ENCODE results near the gene SMIM8. TPM values are rescaled to one million over a fixed set of nuclear protein-coding genes. Genes with fewer than 3 reads are reported as not detected.

SMIM8 gene
- total and polyA plus RNA-seq, 2 experiments from 2014 or later: 11.4 to 23.5 TPM

DNA sequence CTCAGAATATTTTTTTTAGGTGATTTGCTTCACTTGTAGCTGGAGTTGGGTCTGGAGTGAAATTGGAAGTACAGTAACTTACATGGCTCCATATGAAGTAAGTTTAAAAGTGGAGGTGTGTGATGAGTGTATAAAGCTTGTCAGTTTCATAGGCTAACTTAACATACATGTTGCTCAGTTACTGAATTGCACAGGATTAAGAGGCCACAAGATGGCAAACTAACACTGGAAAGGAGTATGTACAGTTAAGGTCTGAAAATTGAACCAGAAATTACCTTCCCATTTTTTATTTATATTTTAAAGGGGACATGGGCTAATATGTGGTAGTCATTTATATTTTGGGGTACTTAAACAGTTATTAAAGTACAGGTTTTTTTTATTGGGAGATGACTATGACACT lies 45.3 kb upstream of the SMIM8 start:
- Mint-ChIP-seq H3K27me3 (ENCODE audit: insufficient read depth, low read depth, poor library complexity) (no peaks in the 10 kb centered on the region), H3K9me3 (no peaks in the 10 kb centered on the region), H3K27ac (no peak overlapping the region), H3K4me3 (no peak overlapping the region), H3K4me1 (no peaks in the 10 kb centered on the region), H3K36me3 (ENCODE audit: low read depth) (no peaks in the 10 kb centered on the region)
- no peak overlapping the region for H2AFZ ChIP-seq
- no peak overlapping the region for H3K27ac ChIP-seq (ENCODE audit: low read depth)
- TF ChIP-seq, protein P1, sequence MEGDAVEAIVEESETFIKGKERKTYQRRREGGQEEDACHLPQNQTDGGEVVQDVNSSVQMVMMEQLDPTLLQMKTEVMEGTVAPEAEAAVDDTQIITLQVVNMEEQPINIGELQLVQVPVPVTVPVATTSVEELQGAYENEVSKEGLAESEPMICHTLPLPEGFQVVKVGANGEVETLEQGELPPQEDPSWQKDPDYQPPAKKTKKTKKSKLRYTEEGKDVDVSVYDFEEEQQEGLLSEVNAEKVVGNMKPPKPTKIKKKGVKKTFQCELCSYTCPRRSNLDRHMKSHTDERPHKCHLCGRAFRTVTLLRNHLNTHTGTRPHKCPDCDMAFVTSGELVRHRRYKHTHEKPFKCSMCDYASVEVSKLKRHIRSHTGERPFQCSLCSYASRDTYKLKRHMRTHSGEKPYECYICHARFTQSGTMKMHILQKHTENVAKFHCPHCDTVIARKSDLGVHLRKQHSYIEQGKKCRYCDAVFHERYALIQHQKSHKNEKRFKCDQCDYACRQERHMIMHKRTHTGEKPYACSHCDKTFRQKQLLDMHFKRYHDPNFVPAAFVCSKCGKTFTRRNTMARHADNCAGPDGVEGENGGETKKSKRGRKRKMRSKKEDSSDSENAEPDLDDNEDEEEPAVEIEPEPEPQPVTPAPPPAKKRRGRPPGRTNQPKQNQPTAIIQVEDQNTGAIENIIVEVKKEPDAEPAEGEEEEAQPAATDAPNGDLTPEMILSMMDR (conservative IDR thresholded peaks at IDR 0.05; ENCODE audit: low read depth in 2 of 2): peak; percentile 36 to 43; a peak in 3 of 4 replicates
- TF ChIP-seq POLR2AphosphoS5 (IDR thresholded peaks at IDR 0.05; ENCODE audit: low read depth): no peak
- 0 out of 2 replicates have a peak, but pooled peaks cover 4% of the 10 kb centered on the region for H3K9me2 ChIP-seq (ENCODE audit: insufficient read depth)
- no peak overlapping the region for H3K4me3 ChIP-seq
- no peaks in the 10 kb centered on the region for H4K20me1 ChIP-seq (replicated peaks; ENCODE audit: insufficient read depth)
- no peaks in the 10 kb centered on the region for H3K4me1 ChIP-seq (ENCODE audit: insufficient read depth)
- H3K79me2 ChIP-seq (replicated peaks; ENCODE audit: insufficient read depth): no peaks in the 10 kb centered on the region
- ATAC-seq (no peak), DNase-seq (ENCODE audit: low spot score) (no peak)
- no peaks in the 10 kb centered on the region for H3F3A ChIP-seq (replicated peaks; ENCODE audit: low read depth)
- no peak overlapping the region for H3K4me2 ChIP-seq
- H3K36me3 ChIP-seq (ENCODE audit: insufficient read depth): no peaks in the 10 kb centered on the region
- no peaks in the 10 kb centered on the region for H3K27me3 ChIP-seq (ENCODE audit: insufficient read depth)

DNA sequence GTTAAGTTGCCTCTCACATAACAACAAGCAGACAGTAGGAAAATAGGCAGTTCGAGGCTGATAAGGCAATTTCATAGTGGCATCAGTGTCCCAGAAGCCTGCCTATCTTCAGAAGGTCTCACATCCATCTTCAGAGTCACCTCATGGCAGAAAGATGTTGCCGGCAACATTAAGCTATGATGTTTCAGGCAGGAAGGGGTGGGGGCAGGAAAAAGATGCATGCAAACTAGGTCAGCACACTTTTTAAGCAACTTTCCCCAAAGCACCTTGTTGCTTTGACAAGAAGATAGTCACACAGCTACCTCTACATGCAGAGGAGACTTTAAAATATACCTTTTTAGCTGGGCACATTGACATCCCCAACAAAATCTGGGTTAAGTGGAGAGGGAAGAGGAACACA lies 43.2 kb upstream of the SMIM8 start:
- peaks cover 4% of the 10 kb centered on the region; the same call in 1 of the 2 replicates for H3K9me2 ChIP-seq (ENCODE audit: insufficient read depth)
- no peak overlapping the region for H3K4me2 ChIP-seq
- H3K4me3 ChIP-seq: no peak overlapping the region
- Mint-ChIP-seq H3K36me3 (ENCODE audit: low read depth) (no peaks in the 10 kb centered on the region), H3K27me3 (ENCODE audit: insufficient read depth, low read depth, poor library complexity) (no peaks in the 10 kb centered on the region), H3K27ac (no peak overlapping the region), H3K4me1 (no peaks in the 10 kb centered on the region), H3K4me3 (no peak overlapping the region), H3K9me3 (no peaks in the 10 kb centered on the region)
- no peaks in the 10 kb centered on the region for H3K79me2 ChIP-seq (replicated peaks; ENCODE audit: insufficient read depth)
- H4K20me1 ChIP-seq (replicated peaks; ENCODE audit: insufficient read depth): no peaks in the 10 kb centered on the region
- DNase-seq (ENCODE audit: low spot score) (no peak), ATAC-seq (no peak)
- no peaks in the 10 kb centered on the region for H3K36me3 ChIP-seq (ENCODE audit: insufficient read depth)
- no peaks in the 10 kb centered on the region for H3F3A ChIP-seq (replicated peaks; ENCODE audit: low read depth)
- H2AFZ ChIP-seq: no peak overlapping the region
- H3K27ac ChIP-seq (ENCODE audit: low read depth): no peak overlapping the region
- H3K4me1 ChIP-seq (ENCODE audit: insufficient read depth): no peaks in the 10 kb centered on the region
- no peaks in the 10 kb centered on the region for H3K27me3 ChIP-seq (ENCODE audit: insufficient read depth)
- TF ChIP-seq ZNF114 (CRISPR knock-in tag; IDR thresholded peaks at IDR 0.05) (no peak), POLR2AphosphoS5 (IDR thresholded peaks at IDR 0.05; ENCODE audit: low read depth) (no peak), JUNB (IDR thresholded peaks at IDR 0.05; ENCODE audit: unreplicated experiment) (no peak), EZH2 (IDR thresholded peaks at IDR 0.05; ENCODE audit: low read depth, unreplicated experiment) (no peak), ZNF331 (CRISPR knock-in tag; IDR thresholded peaks at IDR 0.05; ENCODE audit: low read depth) (no peak), STAT1 (IDR thresholded peaks at IDR 0.05; ENCODE audit: unreplicated experiment) (no peak), EZH2phosphoT487 (IDR thresholded peaks at IDR 0.05; ENCODE audit: unreplicated experiment) (no peak), NANOG (IDR thresholded peaks at IDR 0.05; ENCODE audit: borderline replicate concordance) (no peak), CREB1 (CRISPR knock-in tag; IDR thresholded peaks at IDR 0.05; ENCODE audit: low read depth) (no peak)
- TF ChIP-seq, protein P2, sequence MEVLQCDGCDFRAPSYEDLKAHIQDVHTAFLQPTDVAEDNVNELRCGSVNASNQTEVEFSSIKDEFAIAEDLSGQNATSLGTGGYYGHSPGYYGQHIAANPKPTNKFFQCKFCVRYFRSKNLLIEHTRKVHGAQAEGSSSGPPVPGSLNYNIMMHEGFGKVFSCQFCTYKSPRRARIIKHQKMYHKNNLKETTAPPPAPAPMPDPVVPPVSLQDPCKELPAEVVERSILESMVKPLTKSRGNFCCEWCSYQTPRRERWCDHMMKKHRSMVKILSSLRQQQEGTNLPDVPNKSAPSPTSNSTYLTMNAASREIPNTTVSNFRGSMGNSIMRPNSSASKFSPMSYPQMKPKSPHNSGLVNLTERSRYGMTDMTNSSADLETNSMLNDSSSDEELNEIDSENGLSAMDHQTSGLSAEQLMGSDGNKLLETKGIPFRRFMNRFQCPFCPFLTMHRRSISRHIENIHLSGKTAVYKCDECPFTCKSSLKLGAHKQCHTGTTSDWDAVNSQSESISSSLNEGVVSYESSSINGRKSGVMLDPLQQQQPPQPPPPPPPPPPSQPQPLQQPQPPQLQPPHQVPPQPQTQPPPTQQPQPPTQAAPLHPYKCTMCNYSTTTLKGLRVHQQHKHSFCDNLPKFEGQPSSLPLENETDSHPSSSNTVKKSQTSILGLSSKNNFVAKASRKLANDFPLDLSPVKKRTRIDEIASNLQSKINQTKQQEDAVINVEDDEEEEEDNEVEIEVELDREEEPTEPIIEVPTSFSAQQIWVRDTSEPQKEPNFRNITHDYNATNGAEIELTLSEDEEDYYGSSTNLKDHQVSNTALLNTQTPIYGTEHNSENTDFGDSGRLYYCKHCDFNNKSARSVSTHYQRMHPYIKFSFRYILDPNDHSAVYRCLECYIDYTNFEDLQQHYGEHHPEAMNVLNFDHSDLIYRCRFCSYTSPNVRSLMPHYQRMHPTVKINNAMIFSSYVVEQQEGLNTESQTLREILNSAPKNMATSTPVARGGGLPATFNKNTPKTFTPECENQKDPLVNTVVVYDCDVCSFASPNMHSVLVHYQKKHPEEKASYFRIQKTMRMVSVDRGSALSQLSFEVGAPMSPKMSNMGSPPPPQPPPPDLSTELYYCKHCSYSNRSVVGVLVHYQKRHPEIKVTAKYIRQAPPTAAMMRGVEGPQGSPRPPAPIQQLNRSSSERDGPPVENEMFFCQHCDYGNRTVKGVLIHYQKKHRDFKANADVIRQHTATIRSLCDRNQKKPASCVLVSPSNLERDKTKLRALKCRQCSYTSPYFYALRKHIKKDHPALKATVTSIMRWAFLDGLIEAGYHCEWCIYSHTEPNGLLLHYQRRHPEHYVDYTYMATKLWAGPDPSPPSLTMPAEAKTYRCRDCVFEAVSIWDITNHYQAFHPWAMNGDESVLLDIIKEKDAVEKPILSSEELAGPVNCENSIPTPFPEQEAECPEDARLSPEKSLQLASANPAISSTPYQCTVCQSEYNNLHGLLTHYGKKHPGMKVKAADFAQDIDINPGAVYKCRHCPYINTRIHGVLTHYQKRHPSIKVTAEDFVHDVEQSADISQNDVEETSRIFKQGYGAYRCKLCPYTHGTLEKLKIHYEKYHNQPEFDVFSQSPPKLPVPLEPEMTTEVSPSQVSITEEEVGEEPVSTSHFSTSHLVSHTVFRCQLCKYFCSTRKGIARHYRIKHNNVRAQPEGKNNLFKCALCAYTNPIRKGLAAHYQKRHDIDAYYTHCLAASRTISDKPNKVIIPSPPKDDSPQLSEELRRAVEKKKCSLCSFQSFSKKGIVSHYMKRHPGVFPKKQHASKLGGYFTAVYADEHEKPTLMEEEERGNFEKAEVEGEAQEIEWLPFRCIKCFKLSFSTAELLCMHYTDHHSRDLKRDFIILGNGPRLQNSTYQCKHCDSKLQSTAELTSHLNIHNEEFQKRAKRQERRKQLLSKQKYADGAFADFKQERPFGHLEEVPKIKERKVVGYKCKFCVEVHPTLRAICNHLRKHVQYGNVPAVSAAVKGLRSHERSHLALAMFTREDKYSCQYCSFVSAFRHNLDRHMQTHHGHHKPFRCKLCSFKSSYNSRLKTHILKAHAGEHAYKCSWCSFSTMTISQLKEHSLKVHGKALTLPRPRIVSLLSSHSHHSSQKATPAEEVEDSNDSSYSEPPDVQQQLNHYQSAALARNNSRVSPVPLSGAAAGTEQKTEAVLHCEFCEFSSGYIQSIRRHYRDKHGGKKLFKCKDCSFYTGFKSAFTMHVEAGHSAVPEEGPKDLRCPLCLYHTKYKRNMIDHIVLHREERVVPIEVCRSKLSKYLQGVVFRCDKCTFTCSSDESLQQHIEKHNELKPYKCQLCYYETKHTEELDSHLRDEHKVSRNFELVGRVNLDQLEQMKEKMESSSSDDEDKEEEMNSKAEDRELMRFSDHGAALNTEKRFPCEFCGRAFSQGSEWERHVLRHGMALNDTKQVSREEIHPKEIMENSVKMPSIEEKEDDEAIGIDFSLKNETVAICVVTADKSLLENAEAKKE (CRISPR knock-in tag; IDR thresholded peaks at IDR 0.05): no peak
- TF ChIP-seq, protein P3, sequence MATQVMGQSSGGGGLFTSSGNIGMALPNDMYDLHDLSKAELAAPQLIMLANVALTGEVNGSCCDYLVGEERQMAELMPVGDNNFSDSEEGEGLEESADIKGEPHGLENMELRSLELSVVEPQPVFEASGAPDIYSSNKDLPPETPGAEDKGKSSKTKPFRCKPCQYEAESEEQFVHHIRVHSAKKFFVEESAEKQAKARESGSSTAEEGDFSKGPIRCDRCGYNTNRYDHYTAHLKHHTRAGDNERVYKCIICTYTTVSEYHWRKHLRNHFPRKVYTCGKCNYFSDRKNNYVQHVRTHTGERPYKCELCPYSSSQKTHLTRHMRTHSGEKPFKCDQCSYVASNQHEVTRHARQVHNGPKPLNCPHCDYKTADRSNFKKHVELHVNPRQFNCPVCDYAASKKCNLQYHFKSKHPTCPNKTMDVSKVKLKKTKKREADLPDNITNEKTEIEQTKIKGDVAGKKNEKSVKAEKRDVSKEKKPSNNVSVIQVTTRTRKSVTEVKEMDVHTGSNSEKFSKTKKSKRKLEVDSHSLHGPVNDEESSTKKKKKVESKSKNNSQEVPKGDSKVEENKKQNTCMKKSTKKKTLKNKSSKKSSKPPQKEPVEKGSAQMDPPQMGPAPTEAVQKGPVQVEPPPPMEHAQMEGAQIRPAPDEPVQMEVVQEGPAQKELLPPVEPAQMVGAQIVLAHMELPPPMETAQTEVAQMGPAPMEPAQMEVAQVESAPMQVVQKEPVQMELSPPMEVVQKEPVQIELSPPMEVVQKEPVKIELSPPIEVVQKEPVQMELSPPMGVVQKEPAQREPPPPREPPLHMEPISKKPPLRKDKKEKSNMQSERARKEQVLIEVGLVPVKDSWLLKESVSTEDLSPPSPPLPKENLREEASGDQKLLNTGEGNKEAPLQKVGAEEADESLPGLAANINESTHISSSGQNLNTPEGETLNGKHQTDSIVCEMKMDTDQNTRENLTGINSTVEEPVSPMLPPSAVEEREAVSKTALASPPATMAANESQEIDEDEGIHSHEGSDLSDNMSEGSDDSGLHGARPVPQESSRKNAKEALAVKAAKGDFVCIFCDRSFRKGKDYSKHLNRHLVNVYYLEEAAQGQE (IDR thresholded peaks at IDR 0.05; ENCODE audit: unreplicated experiment): no peak

All from GM23338 (cell line).